DOHH2 (cell line): ENCODE results near the gene SIRPB1.
"Not testable (repeated sequence)": the region's sequence is repeated elsewhere in the genome, so short reads cannot be mapped to it uniquely, and the experiment has no call there.

ENCODE experiments used
- EZH2phosphoT487 ChIP-seq: fragments of 200-600 bp; sonication (generic); IDR thresholded peaks from 2 replicates; pipeline ENCODE4 v1.6.1; 2017; ENCODE audit warnings: borderline replicate concordance, mild to moderate bottlenecking, antibody characterized with exemption, low read length, moderate library complexity, mixed read lengths
- TF ChIP-seq, protein P1 (sequence below): fragments of 200-600 bp; sonication (generic); IDR thresholded peaks from one replicate; pipeline ENCODE4 v1.5.1; 2014; ENCODE audit warnings: antibody characterized with exemption, mild to moderate bottlenecking, low read depth, low read length; ENCODE audit not compliant: poor library complexity, severe bottlenecking

DNA sequence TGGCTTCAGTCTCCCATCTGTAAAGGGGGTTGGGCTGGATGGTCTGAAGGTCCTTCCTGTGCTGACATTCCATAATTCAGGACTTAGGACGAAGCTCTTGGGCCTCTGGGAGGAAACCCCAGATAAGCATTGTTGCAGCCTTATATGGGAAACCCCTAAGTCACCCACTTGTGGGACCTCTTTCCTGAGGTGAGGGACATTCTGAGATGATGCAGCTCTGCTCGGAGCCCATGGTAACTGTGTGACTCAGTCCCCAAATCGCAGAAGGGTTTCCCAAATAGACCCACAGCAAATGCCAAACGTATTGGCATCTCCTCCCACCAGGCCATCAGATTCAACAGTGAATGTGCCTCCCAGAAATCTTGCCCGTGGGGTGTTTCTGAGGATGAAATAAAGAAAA is 9.4 kb downstream of the SIRPB1 start:
- TF ChIP-seq, protein P1, sequence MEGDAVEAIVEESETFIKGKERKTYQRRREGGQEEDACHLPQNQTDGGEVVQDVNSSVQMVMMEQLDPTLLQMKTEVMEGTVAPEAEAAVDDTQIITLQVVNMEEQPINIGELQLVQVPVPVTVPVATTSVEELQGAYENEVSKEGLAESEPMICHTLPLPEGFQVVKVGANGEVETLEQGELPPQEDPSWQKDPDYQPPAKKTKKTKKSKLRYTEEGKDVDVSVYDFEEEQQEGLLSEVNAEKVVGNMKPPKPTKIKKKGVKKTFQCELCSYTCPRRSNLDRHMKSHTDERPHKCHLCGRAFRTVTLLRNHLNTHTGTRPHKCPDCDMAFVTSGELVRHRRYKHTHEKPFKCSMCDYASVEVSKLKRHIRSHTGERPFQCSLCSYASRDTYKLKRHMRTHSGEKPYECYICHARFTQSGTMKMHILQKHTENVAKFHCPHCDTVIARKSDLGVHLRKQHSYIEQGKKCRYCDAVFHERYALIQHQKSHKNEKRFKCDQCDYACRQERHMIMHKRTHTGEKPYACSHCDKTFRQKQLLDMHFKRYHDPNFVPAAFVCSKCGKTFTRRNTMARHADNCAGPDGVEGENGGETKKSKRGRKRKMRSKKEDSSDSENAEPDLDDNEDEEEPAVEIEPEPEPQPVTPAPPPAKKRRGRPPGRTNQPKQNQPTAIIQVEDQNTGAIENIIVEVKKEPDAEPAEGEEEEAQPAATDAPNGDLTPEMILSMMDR: not testable (repeated sequence)
- not testable (repeated sequence) for TF ChIP-seq EZH2phosphoT487
